SH-SY5Y (cell line): ENCODE data around the gene OPCML.

Source experiments
- GATA2 ChIP-seq: IDR thresholded peaks from 2 replicates; pipeline ENCODE4 v1.6.1; 2011; ENCODE audit warnings: mild to moderate bottlenecking, low read depth, low read length
- GATA3 ChIP-seq: IDR thresholded peaks from 2 replicates; pipeline ENCODE4 v1.6.1; 2011; ENCODE audit warnings: low read depth, mild to moderate bottlenecking, low read length, moderate library complexity

DNA sequence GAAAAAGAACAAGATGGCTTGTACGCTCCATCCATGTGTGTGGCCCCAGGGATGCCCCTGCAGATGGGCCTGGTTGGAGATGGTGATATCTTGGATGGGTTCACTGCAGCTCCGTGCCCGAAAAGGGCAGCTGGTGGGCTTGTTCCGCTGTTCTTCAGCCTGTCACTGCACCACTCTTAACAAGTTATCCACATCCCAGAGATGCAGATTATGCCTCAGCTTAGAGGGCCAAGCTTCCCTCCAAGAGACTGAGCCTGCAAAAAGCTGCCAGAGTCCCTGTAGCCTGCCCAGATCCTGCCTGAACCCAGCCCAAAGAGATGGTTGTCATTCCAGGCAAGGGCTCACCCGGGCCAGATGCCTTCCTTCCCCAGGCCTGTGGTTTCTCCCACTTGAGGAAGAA is 308.0 kb downstream of the OPCML start:
- TF ChIP-seq GATA3, result no peak
- no peak for TF ChIP-seq GATA2
